ENCODE results near the gene SHLD1.

SHLD1 gene

GRCh38 chr20:5855939-5856338 lies 105.7 kb downstream of the SHLD1 start:
- no peak for DNase-seq

GRCh38 chr20:5859608-5860007 lies 109.4 kb downstream of the SHLD1 start:
- DNase-seq: no peak

- no peak for DNase-seq
Observed at GRCh38 chr20:5862703-5863039, 112.5 kb downstream of the SHLD1 start.

GRCh38 chr20:5863040-5863833 lies 113.0 kb downstream of the SHLD1 start:
- DNase-seq: no peak

GRCh38 chr20:5864428-5864827 lies 114.2 kb downstream of the SHLD1 start:
- DNase-seq: no peak

GRCh38 chr20:5864873-5865587 lies 114.8 kb downstream of the SHLD1 start:
- no peak for DNase-seq

- DNase-seq: no peak
Observed at GRCh38 chr20:5865604-5866003, 115.4 kb downstream of the SHLD1 start.

- no peak for DNase-seq
Observed at GRCh38 chr20:5870568-5870981, 120.4 kb downstream of the SHLD1 start.

GRCh38 chr20:5871459-5872410 lies 121.5 kb downstream of the SHLD1 start:
- DNase-seq: no peak

- DNase-seq: no peak
Observed at GRCh38 chr20:5877128-5877527, 126.9 kb downstream of the SHLD1 start.

GRCh38 chr20:5880326-5880725 lies 130.1 kb downstream of the SHLD1 start:
- no peak for DNase-seq

GRCh38 chr20:5881703-5882102 lies 131.5 kb downstream of the SHLD1 start:
- DNase-seq: no peak

- DNase-seq: no peak
Observed at GRCh38 chr20:5882166-5882565, 132.0 kb downstream of the SHLD1 start.

- no peak for DNase-seq
Observed at GRCh38 chr20:5884465-5885335, 134.5 kb downstream of the SHLD1 start.

- no peak for DNase-seq
Observed at GRCh38 chr20:5885866-5886265, 135.7 kb downstream of the SHLD1 start.

GRCh38 chr20:5886788-5887187 lies 136.6 kb downstream of the SHLD1 start:
- DNase-seq: no peak

GRCh38 chr20:5887386-5887785 lies 137.2 kb downstream of the SHLD1 start:
- no peak for DNase-seq

GRCh38 chr20:5888041-5888440 lies 137.8 kb downstream of the SHLD1 start:
- DNase-seq: no peak

GRCh38 chr20:5890773-5891441 lies 140.7 kb downstream of the SHLD1 start:
- DNase-seq: no peak

GRCh38 chr20:5893052-5893451 lies 142.9 kb downstream of the SHLD1 start:
- no peak for DNase-seq

GRCh38 chr20:5893621-5894020 lies 143.4 kb downstream of the SHLD1 start:
- no peak for DNase-seq

- DNase-seq: no peak
Observed at GRCh38 chr20:5895626-5896025, 145.4 kb downstream of the SHLD1 start.

Measured in effector CD8-positive, alpha-beta T cell (primary cell).